Ammon's horn (tissue), 1 donor: Measurements from ENCODE around the gene EXOC3.

Experiments
- DNase-seq: peaks from one replicate; pipeline ENCODE4 v3.0.0-alpha.2; 2016; ENCODE audit warnings: low spot score

EXOC3 gene

DNA sequence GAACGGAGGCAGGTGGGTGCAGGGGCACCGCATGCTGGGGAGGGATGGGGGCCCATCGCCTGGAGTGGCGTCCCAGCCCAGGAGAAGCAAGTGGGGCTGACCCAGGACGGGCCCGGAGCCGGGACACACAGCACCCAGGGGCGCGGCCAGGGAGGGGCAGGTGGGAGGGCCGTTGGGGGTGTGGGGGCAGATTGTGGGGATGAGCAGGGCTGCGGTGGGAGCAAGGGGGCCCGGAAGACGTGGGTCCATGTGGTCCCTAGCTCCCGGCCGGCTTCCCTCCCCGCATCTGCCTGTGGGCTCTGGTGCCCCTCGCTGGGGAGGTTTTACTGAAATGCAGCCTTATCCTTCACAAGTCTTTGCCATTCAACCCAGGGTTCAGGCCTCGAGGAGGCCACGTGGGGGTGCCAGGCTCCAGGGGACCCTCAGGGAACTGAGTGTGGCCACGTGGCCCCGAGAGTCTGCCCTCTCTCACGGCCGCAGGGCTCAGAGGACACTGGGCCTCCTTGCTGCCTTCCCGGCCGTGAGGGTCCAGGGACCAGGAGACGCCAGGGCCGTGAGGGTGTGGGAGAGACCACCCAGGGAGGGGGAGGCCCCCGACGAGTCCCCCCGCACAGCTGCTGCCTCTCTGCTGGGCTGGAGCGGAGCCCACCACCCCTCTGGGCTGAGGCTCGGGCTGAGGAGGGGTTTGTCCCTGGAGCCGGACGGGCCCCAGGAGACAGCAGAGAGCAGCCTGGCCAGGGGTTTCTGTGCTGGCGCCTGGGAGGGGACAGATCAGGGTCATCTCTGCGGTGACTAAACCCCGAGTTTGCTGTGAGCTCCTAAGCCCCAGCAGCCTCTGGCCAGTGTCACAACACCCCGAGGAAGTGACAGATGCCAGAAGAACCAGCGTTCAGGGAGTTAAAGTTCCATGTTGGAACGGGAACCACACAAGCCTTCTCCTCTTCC lies 46.0 kb downstream of the EXOC3 start:
- no peak for DNase-seq

DNA sequence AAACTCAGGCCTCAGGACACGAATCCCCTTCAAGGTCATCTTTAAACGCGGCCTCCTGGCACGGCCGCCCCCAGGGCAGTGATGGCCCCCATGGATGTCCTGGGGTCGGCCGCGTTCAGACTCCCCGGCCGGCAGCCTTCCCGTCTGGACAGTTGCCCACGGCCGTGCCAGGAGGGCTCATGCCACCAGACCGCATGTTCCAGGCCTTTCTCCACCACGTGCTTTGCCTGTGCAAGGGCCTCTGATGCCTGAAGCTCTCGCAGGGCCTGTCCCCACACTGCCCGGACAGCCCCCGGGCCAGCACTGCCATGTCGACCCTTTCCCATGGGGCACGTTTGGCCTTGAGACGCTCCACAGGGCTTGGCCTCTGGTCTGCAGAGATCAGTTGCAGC lies 46.7 kb downstream of the EXOC3 start:
- no peak for DNase-seq

DNA sequence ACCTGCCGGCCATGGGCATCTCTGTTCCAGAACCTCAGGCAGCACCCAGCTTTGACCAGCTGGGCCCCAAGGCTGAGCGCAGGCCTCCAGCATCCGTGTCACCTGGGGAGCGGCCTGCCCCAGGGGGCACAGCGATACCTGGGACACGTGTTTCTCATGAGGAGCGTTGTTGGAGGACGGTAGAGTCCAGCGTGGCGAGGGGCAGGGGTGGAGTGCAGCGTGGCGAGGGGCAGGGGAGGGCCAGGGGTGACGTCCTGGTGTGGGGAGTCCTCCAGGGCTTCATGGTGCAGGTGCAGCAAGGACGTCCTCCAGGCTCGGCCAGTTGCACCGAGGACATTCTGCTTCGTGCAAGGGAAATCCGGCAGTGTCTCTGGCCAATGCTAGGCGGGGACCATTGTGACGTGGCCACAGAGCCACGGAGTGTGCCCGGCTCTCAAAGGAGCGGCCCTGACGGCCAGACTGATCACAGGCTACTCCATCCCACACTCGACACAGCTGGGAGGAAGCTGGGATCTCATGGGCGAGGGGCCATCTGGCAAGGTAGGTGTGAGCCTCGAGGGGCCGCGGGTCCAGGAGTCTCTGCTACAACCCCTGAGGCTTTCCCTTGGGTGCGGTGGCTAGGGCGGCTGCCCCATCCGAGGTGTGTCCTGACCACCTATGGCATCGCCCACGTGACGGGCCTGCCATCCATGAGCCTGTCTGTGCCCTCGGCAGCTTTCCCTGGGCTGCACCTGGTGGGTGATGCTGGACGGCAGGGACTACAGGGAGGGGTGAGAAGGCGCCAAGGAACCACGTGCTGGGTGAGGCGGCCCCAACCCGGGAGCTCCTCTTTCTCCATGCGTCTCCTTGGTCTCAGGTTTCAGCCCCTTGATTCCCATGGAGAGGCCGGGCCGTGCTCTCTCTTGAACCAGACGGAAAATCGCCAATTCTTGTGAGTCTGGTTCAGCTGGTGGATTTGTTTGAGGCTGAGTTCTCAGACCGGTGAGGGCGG lies 47.4 kb downstream of the EXOC3 start:
- no peak for DNase-seq

GRCh38 chr5:491119-491855 lies 48.3 kb downstream of the EXOC3 start:
- no peak for DNase-seq

DNA sequence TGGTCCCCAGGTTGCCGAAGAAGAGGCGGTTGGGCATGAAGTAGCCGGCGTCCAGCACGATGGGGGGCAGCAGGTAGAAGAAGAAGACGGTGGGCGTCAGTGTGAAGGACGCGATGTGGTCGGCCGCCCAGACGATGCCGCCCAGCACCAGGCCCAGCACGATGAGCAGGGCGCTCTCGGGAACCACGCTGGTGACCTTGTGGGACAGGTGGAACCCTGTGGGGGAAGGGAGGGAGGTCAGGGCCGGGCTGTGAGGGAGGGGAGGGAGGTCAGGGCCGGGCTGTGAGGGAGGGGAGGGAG lies 48.8 kb downstream of the EXOC3 start:
- DNase-seq = no peak

- DNase-seq = no peak
Observed at GRCh38 chr5:492314-492893, 49.4 kb downstream of the EXOC3 start.

DNA sequence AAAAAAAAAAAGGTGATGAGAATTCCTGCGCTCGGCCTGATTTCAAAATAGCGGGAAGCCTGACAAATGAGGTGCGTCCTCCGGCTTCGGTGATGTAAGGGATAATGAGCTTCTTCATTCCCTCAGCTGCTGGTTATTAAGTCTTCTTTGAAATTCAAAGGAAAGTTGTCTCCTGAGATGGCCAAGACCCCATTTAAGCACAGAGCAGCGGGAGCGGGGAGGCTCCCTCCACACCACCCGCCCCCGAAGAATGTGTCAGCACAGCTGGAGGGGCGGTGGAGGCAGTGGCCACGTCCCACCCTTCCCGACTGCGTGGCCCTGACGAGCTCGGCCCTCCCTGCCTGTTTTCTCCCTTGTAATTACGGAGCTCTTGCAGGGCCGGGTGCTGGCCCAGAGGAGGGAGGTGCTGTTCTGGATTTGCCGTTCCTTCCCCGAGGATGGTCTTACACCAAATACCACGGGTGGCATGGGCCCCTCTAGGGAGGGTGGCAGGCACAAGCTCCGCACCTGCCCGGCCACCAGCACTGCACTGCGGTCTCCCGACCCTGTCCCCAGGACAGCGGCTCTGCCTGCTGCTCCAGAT lies 50.2 kb downstream of the EXOC3 start:
- no peak for DNase-seq

- DNase-seq = no peak
Observed at GRCh38 chr5:493758-494157, 50.8 kb downstream of the EXOC3 start.

GRCh38 chr5:494667-495255 lies 51.8 kb downstream of the EXOC3 start:
- no peak for DNase-seq

GRCh38 chr5:496028-496427 lies 53.1 kb downstream of the EXOC3 start:
- DNase-seq = no peak

DNA sequence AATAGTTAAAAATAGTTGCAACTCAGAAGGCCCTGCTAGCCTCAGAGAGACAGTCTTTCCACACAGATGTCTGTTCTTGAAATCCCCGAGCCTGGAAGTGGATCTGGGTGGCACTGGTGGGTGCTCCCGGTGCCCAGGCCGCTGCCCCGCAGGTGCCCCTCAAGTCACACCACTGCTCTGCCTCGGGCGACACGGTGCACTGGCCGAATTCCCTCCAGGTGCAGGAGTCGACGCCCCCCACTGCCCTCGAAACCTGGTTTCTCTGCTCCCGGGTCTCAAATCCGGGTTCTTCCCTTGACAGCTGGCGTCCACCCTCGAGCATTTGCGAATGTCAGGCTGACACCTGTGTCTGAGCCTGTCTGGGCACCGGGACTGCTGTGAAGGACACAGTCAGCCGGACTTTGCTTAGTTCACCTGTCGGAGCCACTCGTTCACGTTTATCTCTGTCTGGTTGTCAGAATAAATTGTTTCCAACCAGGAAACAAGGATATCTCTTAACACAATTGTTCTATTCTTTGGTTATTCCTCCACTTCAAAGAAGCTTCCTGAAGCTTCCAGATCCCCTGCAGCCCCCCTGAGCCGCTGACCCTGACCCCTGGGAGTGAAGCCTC lies 54.2 kb downstream of the EXOC3 start:
- no peak for DNase-seq

GRCh38 chr5:497871-498509 lies 55.0 kb downstream of the EXOC3 start:
- DNase-seq = no peak

GRCh38 chr5:499233-500209 lies 56.5 kb downstream of the EXOC3 start:
- no peak for DNase-seq

- no peak for DNase-seq
Observed at GRCh38 chr5:500491-500890, 57.5 kb downstream of the EXOC3 start.

DNA sequence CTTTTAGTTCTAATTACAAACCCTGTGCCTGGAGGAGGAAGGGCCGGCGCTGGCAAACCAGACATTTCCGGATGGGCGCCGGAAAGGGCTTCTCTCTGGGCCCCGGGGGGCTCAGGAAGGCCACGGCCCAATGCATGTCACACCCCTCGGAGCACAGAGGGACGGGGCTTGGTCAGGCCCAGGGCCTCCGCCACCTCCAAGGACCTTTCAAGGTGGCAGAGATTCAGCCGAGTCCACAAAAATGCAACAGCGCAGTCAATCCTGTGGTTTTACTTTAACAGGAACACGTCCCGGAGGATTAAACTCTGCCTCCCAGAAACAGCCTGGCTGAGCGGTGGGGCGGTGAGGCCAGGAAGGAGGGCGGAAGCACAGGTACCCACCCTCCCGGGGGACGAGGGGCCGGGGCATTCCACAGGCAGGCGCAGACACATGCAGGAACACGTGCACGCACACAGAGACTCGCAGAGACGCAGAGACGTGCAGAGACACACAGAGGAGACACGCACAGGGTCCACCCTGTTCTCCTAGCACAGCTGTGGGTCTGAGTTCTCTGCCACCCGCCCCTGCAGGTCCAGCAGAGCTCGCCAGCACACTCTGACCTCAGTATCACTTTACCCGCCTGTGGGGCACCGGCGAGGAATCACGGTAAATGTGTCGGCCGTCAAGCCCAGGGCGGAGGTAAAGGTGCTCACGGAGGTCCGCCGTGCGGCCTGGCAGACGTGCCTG lies 58.3 kb downstream of the EXOC3 start:
- no peak for DNase-seq

- DNase-seq = no peak
Observed at GRCh38 chr5:501831-502184, 58.8 kb downstream of the EXOC3 start.

DNA sequence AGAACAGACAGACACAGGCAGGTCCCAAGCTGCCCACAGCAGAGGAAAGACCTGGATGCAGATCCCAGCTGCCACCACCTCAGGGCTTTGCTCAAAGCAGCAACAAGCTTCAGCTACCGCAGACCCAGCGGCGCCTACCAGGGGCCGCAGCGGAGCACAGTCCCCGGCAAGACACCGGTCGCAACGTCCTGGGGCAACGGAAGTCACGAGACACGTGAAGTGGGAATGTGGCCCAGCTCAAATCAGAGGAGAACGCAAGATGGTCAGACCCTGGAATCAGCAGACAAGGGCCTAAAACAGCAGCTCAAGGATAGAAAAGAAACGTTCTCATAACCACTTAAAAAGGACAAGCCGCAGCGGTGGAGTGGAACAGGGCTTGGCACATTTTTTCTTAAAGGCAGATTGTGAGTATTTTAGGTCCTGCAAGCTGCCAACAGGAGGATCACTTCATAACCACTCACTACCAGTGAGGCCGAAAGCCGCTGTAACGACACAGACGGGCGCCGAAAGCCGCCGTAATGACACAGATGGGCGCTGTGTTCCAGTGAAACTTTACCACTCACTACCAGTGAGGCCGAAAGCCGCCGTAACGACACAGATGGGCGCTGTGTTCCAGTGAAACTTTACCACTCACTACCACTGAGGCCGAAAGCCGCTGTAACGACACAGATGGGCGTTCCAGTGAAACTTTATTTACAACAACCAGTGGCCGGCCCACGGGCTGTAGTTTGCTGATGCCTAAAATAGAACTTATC lies 59.5 kb downstream of the EXOC3 start:
- DNase-seq = no peak
